Measurements from ENCODE around the gene CHDH. TPM values are rescaled to one million over a fixed set of nuclear protein-coding genes. Genes with fewer than 3 reads are reported as not detected.

The CHDH gene
- polyA plus RNA-seq, 3 donors: not detected

- Histone ChIP-seq H3K79me2 (ENCODE audit: insufficient read depth, low read length) (no peaks in the 10 kb centered on the region), H3K36me3 (replicated peaks in 1 of 2; ENCODE audit: control insufficient read depth in 1 of 2, insufficient read depth in 2 of 2, low read length in 2 of 2) (no peaks in the 10 kb centered on the region), H4K20me1 (ENCODE audit: insufficient read depth, low read length) (no peaks in the 10 kb centered on the region), H3K27ac (ENCODE audit: low read depth in 1 of 2, low read length in 2 of 2) (no peak overlapping the region), H3K9me3 (replicated peaks in 1 of 2; ENCODE audit: control insufficient read depth in 1 of 2, insufficient read depth in 1 of 2, low read length in 2 of 2) (no peaks in the 10 kb centered on the region), H3K9ac (ENCODE audit: insufficient read depth, low read length, poor library complexity, severe bottlenecking) (no peak overlapping the region), H3K4me2 (replicated peaks; ENCODE audit: extremely low read depth, low read length, poor library complexity, severe bottlenecking) (no peak overlapping the region), H2AFZ (ENCODE audit: insufficient read depth, low read depth, low read length, poor library complexity, severe bottlenecking) (no peak overlapping the region), H3K4me3 (replicated peaks in 1 of 3; ENCODE audit: low read depth in 2 of 3, low read length in 3 of 3) (no peak overlapping the region), H3K4me1 (ENCODE audit: control insufficient read depth in 1 of 2, insufficient read depth in 2 of 2, low read length in 2 of 2) (no peaks in the 10 kb centered on the region), H3K27me3 (ENCODE audit: control insufficient read depth in 2 of 2, insufficient read depth in 2 of 2, low read length in 2 of 2) (peaks cover 0 to 2% of the 10 kb centered on the region in 2 donors)
- no peak for TF ChIP-seq CTCF (IDR thresholded peaks at IDR 0.05)
- DNase-seq: no peak
- H3K4me3 Mint-ChIP-seq: no peak overlapping the region
- peaks cover 6 to 23% (median 18%) of the 10 kb centered on the region in 3 donors for H3K27me3 Mint-ChIP-seq (ENCODE audit: low read depth in 3 of 3)
- no peaks in the 10 kb centered on the region for H3K36me3 Mint-ChIP-seq
- no peaks in the 10 kb centered on the region for H3K9me3 Mint-ChIP-seq
- WGBS (ENCODE audit: insufficient coverage): 80% methylated on average over 2 of the region's 3 CpGs
- H3K4me1 Mint-ChIP-seq: no peaks in the 10 kb centered on the region
- H3K27ac Mint-ChIP-seq: no peak overlapping the region
- intact Hi-C loops (cut with micrococcal nuclease): no loop called here
Measured at GRCh38 chr3:53792866-53793265, 53.4 kb downstream of the CHDH start.

DNA sequence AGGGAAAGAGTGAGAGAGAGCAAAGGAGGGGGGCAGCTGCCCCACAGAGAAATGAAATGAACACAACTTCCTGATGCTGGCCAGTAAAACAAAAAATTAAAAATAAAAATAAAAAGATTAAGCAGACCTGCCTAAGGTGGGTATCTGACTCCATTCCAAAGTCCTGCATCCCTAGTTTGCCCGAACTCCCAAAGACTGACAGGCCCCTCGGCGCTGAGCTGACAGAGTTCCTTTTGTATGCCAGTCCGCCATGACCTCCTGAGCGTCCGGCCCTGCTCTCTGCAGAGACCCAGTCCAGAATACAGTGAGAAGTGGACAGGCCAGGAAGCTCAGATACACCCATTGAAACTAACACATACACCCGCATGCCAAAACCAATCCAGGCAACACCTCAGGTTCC lies 54.9 kb downstream of the CHDH start:
- peaks cover 0 to 2% of the 10 kb centered on the region in 2 donors for H3K27me3 ChIP-seq (ENCODE audit: control insufficient read depth in 2 of 2, insufficient read depth in 2 of 2, low read length in 2 of 2)
- no peaks in the 10 kb centered on the region for H3K36me3 Mint-ChIP-seq
- no peak overlapping the region for H3K27ac ChIP-seq (ENCODE audit: low read depth in 1 of 2, low read length in 2 of 2)
- H3K36me3 ChIP-seq (replicated peaks in 1 of 2; ENCODE audit: control insufficient read depth in 1 of 2, insufficient read depth in 2 of 2, low read length in 2 of 2): no peaks in the 10 kb centered on the region
- H3K4me3 Mint-ChIP-seq: no peak overlapping the region
- DNase-seq: no peak
- H3K9ac ChIP-seq (ENCODE audit: insufficient read depth, low read length, poor library complexity, severe bottlenecking): no peak overlapping the region
- TF ChIP-seq CTCF (IDR thresholded peaks at IDR 0.05): no peak
- H3K4me1 Mint-ChIP-seq: no peaks in the 10 kb centered on the region
- WGBS (ENCODE audit: insufficient coverage): 98% methylated on average over 7 of the region's 7 CpGs
- H3K4me1 ChIP-seq (ENCODE audit: control insufficient read depth in 1 of 2, insufficient read depth in 2 of 2, low read length in 2 of 2): no peaks in the 10 kb centered on the region
- no peak overlapping the region for H3K4me3 ChIP-seq (replicated peaks in 1 of 3; ENCODE audit: low read depth in 2 of 3, low read length in 3 of 3)
- no peak overlapping the region for H2AFZ ChIP-seq (ENCODE audit: insufficient read depth, low read depth, low read length, poor library complexity, severe bottlenecking)
- H3K9me3 ChIP-seq (replicated peaks in 1 of 2; ENCODE audit: control insufficient read depth in 1 of 2, insufficient read depth in 1 of 2, low read length in 2 of 2): no peaks in the 10 kb centered on the region
- H4K20me1 ChIP-seq (ENCODE audit: insufficient read depth, low read length): no peaks in the 10 kb centered on the region
- H3K9me3 Mint-ChIP-seq: no peaks in the 10 kb centered on the region
- no peak overlapping the region for H3K4me2 ChIP-seq (replicated peaks; ENCODE audit: extremely low read depth, low read length, poor library complexity, severe bottlenecking)
- H3K79me2 ChIP-seq (ENCODE audit: insufficient read depth, low read length): no peaks in the 10 kb centered on the region
- intact Hi-C loops (cut with micrococcal nuclease): no loop called here
- no peak overlapping the region for H3K27ac Mint-ChIP-seq
- peaks cover 6 to 19% (median 18%) of the 10 kb centered on the region in 3 donors for H3K27me3 Mint-ChIP-seq (ENCODE audit: low read depth in 3 of 3)
